Measurements from ENCODE around the gene MBP.
A peak's percentile ranks its signal among the peaks of the same experiment; 100 is the strongest.

The MBP gene

DNA sequence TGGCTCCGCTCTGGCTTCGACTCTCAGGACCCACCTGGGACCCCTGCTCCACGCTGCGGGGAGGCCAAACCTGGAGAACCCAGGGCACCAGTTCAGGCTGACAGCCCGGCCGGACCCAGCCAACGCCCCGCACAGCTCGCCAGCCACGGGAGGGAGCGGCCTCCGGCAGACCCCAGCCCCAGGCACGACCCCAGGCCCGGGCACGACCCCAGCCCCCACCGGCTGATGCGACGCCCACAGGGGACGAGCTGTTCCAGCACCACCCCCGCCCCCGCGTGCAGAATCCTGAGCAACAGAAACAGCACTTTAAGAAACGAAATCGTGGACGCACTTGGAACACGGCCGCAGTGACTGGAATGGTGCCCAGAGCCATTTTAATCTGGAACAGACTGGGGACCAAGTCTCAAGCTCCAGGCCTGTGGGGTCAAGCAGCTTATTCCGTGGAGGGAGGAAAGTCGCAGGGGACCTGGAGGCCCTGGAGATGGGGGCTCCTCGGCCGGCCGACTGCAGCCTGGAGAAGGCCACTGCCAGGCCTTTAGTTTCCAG lies 74.2 kb downstream of the MBP start:
- H3K27me3 ChIP-seq (ENCODE audit: control insufficient read depth, insufficient read depth, low read length), result no peaks in the 10 kb centered on the region
- no peaks in the 10 kb centered on the region for H3K36me3 ChIP-seq (ENCODE audit: control insufficient read depth, insufficient read depth, low read length)
- no peak overlapping the region for H3K4me3 ChIP-seq (ENCODE audit: low read length)
- H3K9me3 ChIP-seq (ENCODE audit: control insufficient read depth, low read length), result no peaks in the 10 kb centered on the region
- no peak overlapping the region for H3K9ac ChIP-seq (ENCODE audit: low read length)
- H3K4me1 ChIP-seq (ENCODE audit: control insufficient read depth, insufficient read depth, low read length), result peaks cover 75% of the 10 kb centered on the region

DNA sequence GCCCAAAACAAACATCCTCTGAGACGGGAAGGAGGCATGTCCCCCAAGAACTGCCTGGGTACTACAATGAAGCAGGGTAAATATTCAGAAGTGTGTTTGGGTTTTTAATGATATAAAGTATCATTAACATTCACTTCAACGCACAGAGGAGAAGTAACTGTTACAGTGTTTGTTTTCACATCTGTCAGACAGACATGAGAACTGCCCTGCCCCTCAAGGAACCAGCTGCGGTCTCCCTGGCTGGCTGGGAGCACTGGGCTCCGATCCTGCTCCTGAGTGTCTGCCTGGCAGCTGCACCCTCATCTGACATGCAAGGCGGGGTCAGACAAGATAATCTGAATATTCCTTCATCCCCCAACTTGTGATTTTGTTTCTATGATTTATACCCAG lies 75.6 kb downstream of the MBP start:
- H3K36me3 ChIP-seq (ENCODE audit: control insufficient read depth, insufficient read depth, low read length), result no peaks in the 10 kb centered on the region
- H3K4me3 ChIP-seq (ENCODE audit: low read length), result no peak overlapping the region
- H3K9ac ChIP-seq (ENCODE audit: low read length), result peak overlapping the region; percentile 14
- peaks cover 71% of the 10 kb centered on the region for H3K4me1 ChIP-seq (ENCODE audit: control insufficient read depth, insufficient read depth, low read length)
- H3K27me3 ChIP-seq (ENCODE audit: control insufficient read depth, insufficient read depth, low read length), result no peaks in the 10 kb centered on the region
- no peaks in the 10 kb centered on the region for H3K9me3 ChIP-seq (ENCODE audit: control insufficient read depth, low read length)

DNA sequence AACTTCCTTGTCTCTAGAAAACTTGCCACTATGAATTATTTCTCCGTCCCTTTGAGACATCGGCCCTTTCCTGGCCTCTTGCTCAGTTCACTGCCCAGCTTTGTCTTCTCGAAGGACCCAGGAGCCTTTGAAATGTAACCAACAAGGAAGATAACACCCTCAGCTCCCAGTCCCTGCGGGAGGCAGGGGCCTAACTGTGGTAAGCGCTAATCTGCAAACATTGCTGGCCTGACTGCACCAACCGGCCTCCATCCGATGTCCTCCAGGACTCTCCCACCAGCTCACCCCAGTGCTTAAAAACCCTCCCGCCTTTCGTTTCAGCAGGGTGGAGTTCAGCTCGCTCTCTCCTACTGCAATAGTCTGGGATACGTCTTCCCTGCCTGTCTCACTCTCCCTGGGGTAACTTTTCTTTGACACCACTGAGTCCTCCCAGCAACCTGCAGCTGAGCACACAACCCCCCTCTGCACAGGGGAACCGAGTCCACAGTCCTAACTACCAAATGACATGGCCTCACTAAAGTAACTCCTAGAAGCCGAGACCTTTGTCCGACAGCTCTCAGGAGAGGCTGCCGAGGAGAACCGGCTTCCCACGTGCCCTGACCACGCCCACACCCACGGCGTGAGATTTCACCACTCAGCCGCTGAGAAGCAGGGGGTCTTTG lies 76.1 kb downstream of the MBP start:
- Histone ChIP-seq H3K4me3 (ENCODE audit: low read length) (no peak overlapping the region), H3K36me3 (ENCODE audit: control insufficient read depth, insufficient read depth, low read length) (no peaks in the 10 kb centered on the region), H3K4me1 (ENCODE audit: control insufficient read depth, insufficient read depth, low read length) (peaks cover 66% of the 10 kb centered on the region), H3K27me3 (ENCODE audit: control insufficient read depth, insufficient read depth, low read length) (no peaks in the 10 kb centered on the region), H3K9ac (ENCODE audit: low read length) (peak overlapping the region; percentile 14), H3K9me3 (ENCODE audit: control insufficient read depth, low read length) (no peaks in the 10 kb centered on the region)

DNA sequence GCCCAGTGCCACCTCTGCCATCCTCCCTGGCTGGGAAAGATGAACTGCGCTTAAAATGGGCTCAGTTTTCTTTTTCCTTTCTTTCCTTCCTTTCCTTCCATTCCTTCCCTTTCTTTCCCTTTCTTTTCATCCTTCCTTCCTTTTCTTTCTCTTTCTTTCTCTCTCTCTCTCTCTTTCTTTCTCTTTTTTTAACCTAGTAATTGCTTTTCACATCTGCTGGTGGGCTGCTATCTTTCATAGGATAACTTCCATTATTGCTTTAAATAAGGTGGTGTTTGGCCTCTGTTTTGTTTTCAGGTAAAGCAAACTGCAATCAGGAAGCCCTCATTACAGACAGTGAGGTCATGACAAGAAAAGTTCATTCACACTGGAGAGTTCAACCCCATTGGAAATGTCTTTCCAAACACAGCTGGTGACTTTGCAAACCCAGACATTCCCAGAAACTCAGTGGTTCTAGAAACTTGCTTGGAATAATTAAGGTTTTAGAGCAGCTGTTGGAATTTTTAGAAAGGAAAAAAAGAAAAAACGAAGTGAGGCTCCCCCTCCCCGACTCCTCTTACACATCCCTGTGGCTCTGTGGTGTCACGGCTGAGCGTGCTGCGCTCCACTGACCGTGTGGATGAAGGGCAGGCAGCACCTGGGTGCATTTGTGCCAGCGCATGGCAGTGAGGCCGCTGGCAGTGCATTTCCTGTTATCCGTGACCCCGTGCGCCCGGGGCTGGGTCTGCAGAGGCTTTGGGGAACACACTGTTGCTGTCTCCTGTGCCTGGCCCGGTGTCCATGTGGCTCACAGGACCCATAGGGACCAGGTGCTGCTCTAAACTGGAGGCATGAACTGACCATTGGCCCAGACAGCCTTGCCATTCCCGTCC lies 76.9 kb downstream of the MBP start:
- Histone ChIP-seq H3K4me3 (ENCODE audit: low read length) (no peak overlapping the region), H3K9ac (ENCODE audit: low read length) (peak overlapping the region; percentile 14), H3K4me1 (ENCODE audit: control insufficient read depth, insufficient read depth, low read length) (peaks cover 58% of the 10 kb centered on the region)

DNA sequence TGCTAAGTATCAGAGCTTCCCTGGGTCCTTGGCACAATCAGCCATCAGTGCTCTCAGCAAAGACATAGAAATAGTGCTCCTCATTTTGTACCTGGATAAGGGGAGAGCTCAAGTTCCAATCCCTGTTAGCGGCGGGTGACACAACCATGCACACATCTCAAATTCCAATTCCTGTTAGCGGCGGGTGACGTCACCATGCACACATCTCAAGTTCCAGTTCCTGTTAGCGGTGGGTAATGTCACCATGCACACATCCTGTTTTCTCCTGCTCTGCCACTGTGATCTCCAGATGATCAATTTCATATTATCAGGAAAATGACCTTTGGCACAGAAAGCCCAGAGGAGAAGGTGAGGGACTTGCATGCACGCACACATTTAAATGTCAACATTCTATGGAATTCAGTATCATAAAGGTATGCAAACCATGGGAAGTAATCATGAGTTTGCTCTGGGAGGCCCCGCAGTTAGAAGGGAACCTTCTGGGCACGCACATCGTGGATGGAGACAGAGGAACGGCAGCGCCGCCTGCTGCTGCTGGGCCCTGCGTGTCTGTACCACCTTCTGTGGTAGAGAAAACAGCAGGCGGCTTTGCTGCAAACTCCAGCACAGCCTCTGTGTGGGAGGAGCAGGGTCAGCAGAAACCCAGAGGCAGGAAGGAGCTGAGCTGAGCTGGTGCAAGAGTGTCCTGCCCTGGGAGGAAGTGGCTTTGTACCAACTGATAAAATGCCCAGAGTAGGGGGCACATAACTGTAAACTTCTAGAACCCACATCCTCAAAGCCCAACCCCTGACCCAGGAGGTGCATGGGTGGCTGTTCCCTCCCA lies 77.8 kb downstream of the MBP start:
- no peak overlapping the region for H3K4me3 ChIP-seq (ENCODE audit: low read length)
- H3K9ac ChIP-seq (ENCODE audit: low read length), result peak overlapping the region; percentile 49
- H3K27me3 ChIP-seq (ENCODE audit: control insufficient read depth, insufficient read depth, low read length), result no peaks in the 10 kb centered on the region
- H3K4me1 ChIP-seq (ENCODE audit: control insufficient read depth, insufficient read depth, low read length), result peaks cover 57% of the 10 kb centered on the region
- H3K36me3 ChIP-seq (ENCODE audit: control insufficient read depth, insufficient read depth, low read length), result no peaks in the 10 kb centered on the region
- H3K9me3 ChIP-seq (ENCODE audit: control insufficient read depth, low read length), result no peaks in the 10 kb centered on the region

More for the DNA sequence above, 76.9 kb downstream of the MBP start:
- H3K36me3 ChIP-seq (ENCODE audit: control insufficient read depth, insufficient read depth, low read length), result no peaks in the 10 kb centered on the region
- no peaks in the 10 kb centered on the region for H3K9me3 ChIP-seq (ENCODE audit: control insufficient read depth, low read length)
- H3K27me3 ChIP-seq (ENCODE audit: control insufficient read depth, insufficient read depth, low read length), result no peaks in the 10 kb centered on the region

DNA sequence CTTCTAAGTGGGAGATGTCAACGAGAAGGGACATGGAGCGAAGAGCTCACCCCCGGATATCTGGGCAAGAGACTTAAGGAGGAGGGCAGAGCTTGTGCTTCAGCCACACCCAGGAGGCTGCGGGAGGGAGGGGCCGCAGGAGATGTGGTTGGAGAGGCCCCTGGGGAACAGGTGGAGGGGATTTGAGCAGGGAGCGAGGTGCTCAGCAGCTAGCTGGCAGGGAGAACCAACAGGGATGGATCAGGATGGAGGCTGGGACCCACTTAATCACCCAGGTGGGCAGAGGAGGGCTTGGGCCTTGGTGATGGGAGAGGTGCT lies 78.3 kb downstream of the MBP start:
- no peaks in the 10 kb centered on the region for H3K9me3 ChIP-seq (ENCODE audit: control insufficient read depth, low read length)
- no peaks in the 10 kb centered on the region for H3K36me3 ChIP-seq (ENCODE audit: control insufficient read depth, insufficient read depth, low read length)
- no peak overlapping the region for H3K4me3 ChIP-seq (ENCODE audit: low read length)
- H3K9ac ChIP-seq (ENCODE audit: low read length), result peak overlapping the region; percentile 49
- peaks cover 57% of the 10 kb centered on the region for H3K4me1 ChIP-seq (ENCODE audit: control insufficient read depth, insufficient read depth, low read length)
- H3K27me3 ChIP-seq (ENCODE audit: control insufficient read depth, insufficient read depth, low read length), result no peaks in the 10 kb centered on the region

DNA sequence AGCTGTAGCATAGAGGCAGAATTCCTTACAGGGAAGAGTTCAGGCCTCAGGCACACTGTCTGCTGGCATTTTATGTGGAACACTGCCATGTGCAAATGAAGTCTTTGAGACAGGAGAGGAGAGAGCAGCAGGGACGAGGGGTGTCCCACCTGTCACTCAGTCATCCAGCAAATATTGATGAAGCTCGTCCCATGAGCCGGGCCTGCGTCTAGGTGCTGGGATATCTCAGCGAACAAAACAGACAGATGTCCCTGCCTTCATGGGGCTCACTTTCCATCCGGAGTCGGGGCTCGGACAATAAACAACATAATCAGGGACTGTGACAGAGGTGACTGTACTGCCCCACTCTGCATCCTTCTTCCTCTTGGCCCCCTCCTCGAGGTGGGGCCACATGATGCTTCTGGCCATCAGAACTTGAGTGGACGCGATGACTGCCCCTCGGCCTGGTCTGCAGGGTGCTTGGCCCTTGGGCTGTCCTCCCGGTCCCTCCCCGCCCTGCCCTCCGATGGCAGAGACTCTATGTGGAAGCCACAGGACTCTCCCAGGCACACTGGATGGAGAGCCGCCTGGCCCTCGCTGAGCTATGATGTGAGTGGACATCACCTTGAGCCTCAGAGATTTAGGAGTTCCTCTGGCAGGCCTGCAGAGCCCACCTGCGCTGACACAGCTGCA lies 78.8 kb downstream of the MBP start:
- Histone ChIP-seq H3K4me1 (ENCODE audit: control insufficient read depth, insufficient read depth, low read length) (peaks cover 55% of the 10 kb centered on the region), H3K27me3 (ENCODE audit: control insufficient read depth, insufficient read depth, low read length) (no peaks in the 10 kb centered on the region), H3K9me3 (ENCODE audit: control insufficient read depth, low read length) (no peaks in the 10 kb centered on the region), H3K4me3 (ENCODE audit: low read length) (no peak overlapping the region), H3K9ac (ENCODE audit: low read length) (peak overlapping the region; percentile 49), H3K36me3 (ENCODE audit: control insufficient read depth, insufficient read depth, low read length) (no peaks in the 10 kb centered on the region)

DNA sequence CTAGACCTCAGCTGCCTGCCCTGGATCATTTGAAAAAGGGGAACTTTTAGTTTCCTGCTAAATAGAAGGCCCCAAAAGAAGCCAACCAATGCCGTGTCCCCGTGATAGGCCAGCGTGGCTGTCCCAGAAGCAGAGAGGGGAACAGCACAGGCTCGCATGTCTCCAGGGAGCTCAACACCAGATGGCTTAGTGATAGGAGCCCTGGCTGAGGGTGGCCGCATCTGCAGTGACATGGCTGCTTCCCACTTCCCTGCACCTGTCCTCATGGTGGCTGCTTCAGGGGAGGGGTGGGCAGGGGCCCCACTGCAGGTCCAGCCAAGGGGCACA lies 79.6 kb downstream of the MBP start:
- Histone ChIP-seq H3K36me3 (ENCODE audit: control insufficient read depth, insufficient read depth, low read length) (no peaks in the 10 kb centered on the region), H3K27me3 (ENCODE audit: control insufficient read depth, insufficient read depth, low read length) (no peaks in the 10 kb centered on the region), H3K4me1 (ENCODE audit: control insufficient read depth, insufficient read depth, low read length) (peaks cover 49% of the 10 kb centered on the region), H3K9me3 (ENCODE audit: control insufficient read depth, low read length) (no peaks in the 10 kb centered on the region), H3K9ac (ENCODE audit: low read length) (no peak overlapping the region), H3K4me3 (ENCODE audit: low read length) (no peak overlapping the region)

DNA sequence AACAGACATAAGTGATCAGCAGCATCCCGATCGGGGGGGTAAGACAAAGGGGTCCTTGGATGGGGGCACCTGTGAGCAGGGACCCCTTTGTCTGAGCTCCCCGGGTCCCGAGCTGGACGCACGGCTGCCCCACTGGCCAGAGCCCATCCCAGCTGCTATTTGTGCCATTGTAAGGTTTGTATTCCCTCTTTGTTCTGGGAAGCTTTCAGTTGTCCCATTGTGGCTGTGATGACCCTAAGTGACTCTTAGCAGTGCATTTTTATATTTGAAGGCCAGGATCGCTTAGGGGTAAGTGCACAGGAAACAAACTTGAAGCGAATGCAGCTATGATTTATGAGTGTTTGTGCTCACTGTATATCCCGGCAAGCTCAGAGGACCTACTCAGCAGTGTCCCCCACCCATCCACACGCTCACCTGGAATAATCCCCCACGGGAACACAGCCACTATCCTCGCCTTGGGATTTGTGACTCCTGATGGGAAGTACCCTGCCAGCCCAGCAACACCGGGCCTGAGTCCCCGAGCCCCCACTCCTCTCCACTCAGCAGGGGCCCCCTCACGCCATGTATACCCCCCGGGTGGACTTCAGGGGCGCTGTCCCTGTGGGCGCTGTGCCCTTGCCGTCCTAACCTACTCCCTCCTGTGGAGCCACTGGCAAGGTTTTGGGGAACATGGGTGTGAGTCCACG lies 80.1 kb downstream of the MBP start:
- Histone ChIP-seq H3K9ac (ENCODE audit: low read length) (no peak overlapping the region), H3K9me3 (ENCODE audit: control insufficient read depth, low read length) (no peaks in the 10 kb centered on the region), H3K4me1 (ENCODE audit: control insufficient read depth, insufficient read depth, low read length) (peaks cover 49% of the 10 kb centered on the region), H3K36me3 (ENCODE audit: control insufficient read depth, insufficient read depth, low read length) (no peaks in the 10 kb centered on the region), H3K27me3 (ENCODE audit: control insufficient read depth, insufficient read depth, low read length) (no peaks in the 10 kb centered on the region), H3K4me3 (ENCODE audit: low read length) (no peak overlapping the region)

DNA sequence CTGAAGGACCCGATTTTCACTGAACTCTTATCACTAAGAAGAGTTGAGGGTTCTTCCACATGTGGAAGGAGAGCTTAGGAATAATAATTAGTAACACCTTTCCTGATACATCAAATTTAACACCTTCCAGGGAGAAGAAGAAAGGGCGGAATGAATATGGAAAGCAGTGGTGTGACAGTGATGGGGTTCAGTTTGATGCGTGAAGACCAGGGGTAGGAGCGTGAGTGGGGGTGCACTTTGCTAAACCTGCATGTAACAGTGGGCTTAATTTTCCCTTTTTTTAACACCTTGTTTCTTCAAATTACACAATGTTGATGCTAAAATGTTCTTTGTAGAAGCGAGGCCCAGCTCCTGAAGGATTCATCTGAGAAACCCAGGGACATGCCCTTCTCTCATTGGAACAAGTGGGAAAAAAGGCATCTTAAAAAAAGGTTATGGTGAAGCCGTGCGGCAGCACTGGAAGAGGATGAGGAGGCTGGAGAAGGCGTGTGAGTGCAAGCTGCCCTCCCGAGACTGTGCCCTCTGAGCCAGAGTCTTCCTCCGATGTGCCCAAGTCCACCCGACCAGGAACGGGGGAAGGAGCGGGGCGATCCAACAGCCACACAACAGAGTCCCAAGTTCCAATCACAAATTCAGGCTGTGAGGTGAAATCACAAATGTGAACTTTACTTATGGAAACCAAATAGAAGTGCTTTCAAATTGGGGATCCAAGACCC lies 80.8 kb downstream of the MBP start:
- no peak overlapping the region for H3K9ac ChIP-seq (ENCODE audit: low read length)
- no peaks in the 10 kb centered on the region for H3K9me3 ChIP-seq (ENCODE audit: control insufficient read depth, low read length)
- H3K27me3 ChIP-seq (ENCODE audit: control insufficient read depth, insufficient read depth, low read length), result no peaks in the 10 kb centered on the region
- no peaks in the 10 kb centered on the region for H3K36me3 ChIP-seq (ENCODE audit: control insufficient read depth, insufficient read depth, low read length)
- no peak overlapping the region for H3K4me3 ChIP-seq (ENCODE audit: low read length)
- peaks cover 42% of the 10 kb centered on the region for H3K4me1 ChIP-seq (ENCODE audit: control insufficient read depth, insufficient read depth, low read length)

DNA sequence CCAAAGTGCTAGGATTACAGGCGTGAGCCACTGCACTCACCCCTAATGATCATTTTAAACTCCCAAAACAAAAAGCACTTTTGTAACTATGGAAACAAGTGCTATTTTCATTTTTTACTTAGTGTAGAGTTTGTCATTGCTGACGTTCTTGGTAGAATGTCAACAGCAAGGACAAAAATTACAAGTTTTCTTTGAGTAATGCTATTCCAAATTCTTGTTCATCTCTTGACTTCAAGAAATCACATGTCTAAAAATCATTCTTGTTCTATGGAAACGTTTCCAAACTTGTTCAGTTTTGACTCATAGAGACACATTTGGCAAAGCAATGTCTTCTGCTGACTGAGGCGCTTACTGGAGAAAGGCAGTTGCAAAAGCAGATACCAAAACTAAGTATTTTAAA lies 82.6 kb downstream of the MBP start:
- Histone ChIP-seq H3K27me3 (ENCODE audit: control insufficient read depth, insufficient read depth, low read length) (no peaks in the 10 kb centered on the region), H3K9me3 (ENCODE audit: control insufficient read depth, low read length) (no peaks in the 10 kb centered on the region), H3K4me3 (ENCODE audit: low read length) (no peak overlapping the region), H3K36me3 (ENCODE audit: control insufficient read depth, insufficient read depth, low read length) (no peaks in the 10 kb centered on the region), H3K4me1 (ENCODE audit: control insufficient read depth, insufficient read depth, low read length) (peaks cover 24% of the 10 kb centered on the region), H3K9ac (ENCODE audit: low read length) (no peak overlapping the region)

Data from mucosa of stomach (tissue), 1 donor.